ENCODE measurements around the gene ARHGAP44. TPM values are rescaled to one million over a fixed set of nuclear protein-coding genes. Genes with fewer than 3 reads are reported as not detected.

ARHGAP44 gene
- total RNA-seq, 1 donor from 2014 or later: 7.2 TPM

- no peak overlapping the region for H3K27ac Mint-ChIP-seq (ENCODE audit: unreplicated experiment)
- peaks cover 6% of the 10 kb centered on the region for H3K27me3 Mint-ChIP-seq (ENCODE audit: unreplicated experiment)
- no peaks in the 10 kb centered on the region for H3K36me3 Mint-ChIP-seq (ENCODE audit: unreplicated experiment)
- no peaks in the 10 kb centered on the region for H3K4me1 Mint-ChIP-seq (ENCODE audit: unreplicated experiment)
- DNase-seq (ENCODE audit: extremely low spot score, unreplicated experiment): no peak
- TF ChIP-seq CTCF (IDR thresholded peaks at IDR 0.05): no peak
- H3K4me3 Mint-ChIP-seq (ENCODE audit: unreplicated experiment): no peak overlapping the region
- H3K9me3 Mint-ChIP-seq (ENCODE audit: unreplicated experiment): no peaks in the 10 kb centered on the region
Observed at GRCh38 chr17:12965988-12966387, 176.7 kb downstream of the ARHGAP44 start.

- Mint-ChIP-seq H3K9me3 (ENCODE audit: unreplicated experiment) (no peaks in the 10 kb centered on the region), H3K27ac (ENCODE audit: unreplicated experiment) (no peak overlapping the region), H3K27me3 (ENCODE audit: unreplicated experiment) (peaks cover 6% of the 10 kb centered on the region), H3K4me1 (ENCODE audit: unreplicated experiment) (no peaks in the 10 kb centered on the region), H3K36me3 (ENCODE audit: unreplicated experiment) (no peaks in the 10 kb centered on the region), H3K4me3 (ENCODE audit: unreplicated experiment) (no peak overlapping the region)
- TF ChIP-seq CTCF (IDR thresholded peaks at IDR 0.05): no peak
- no peak for DNase-seq (ENCODE audit: extremely low spot score, unreplicated experiment)
Observed at GRCh38 chr17:12966413-12966812, 177.1 kb downstream of the ARHGAP44 start.

- Mint-ChIP-seq H3K4me3 (ENCODE audit: unreplicated experiment) (no peak overlapping the region), H3K27ac (ENCODE audit: unreplicated experiment) (no peak overlapping the region), H3K9me3 (ENCODE audit: unreplicated experiment) (no peaks in the 10 kb centered on the region), H3K36me3 (ENCODE audit: unreplicated experiment) (no peaks in the 10 kb centered on the region), H3K27me3 (ENCODE audit: unreplicated experiment) (peaks cover 6% of the 10 kb centered on the region), H3K4me1 (ENCODE audit: unreplicated experiment) (no peaks in the 10 kb centered on the region)
- no peak for DNase-seq (ENCODE audit: extremely low spot score, unreplicated experiment)
- TF ChIP-seq CTCF (IDR thresholded peaks at IDR 0.05): no peak
Observed at GRCh38 chr17:12967962-12968361, 178.7 kb downstream of the ARHGAP44 start.

GRCh38 chr17:12973496-12974004 is 184.3 kb downstream of the ARHGAP44 start:
- H3K4me1 Mint-ChIP-seq (ENCODE audit: unreplicated experiment): peaks cover 11% of the 10 kb centered on the region
- DNase-seq (ENCODE audit: extremely low spot score, unreplicated experiment): no peak
- no peaks in the 10 kb centered on the region for H3K9me3 Mint-ChIP-seq (ENCODE audit: unreplicated experiment)
- no peaks in the 10 kb centered on the region for H3K36me3 Mint-ChIP-seq (ENCODE audit: unreplicated experiment)
- H3K27me3 Mint-ChIP-seq (ENCODE audit: unreplicated experiment): peaks cover 6% of the 10 kb centered on the region
- H3K27ac Mint-ChIP-seq (ENCODE audit: unreplicated experiment): no peak overlapping the region
- H3K4me3 Mint-ChIP-seq (ENCODE audit: unreplicated experiment): peak overlapping the region; percentile 45
- no peak for TF ChIP-seq CTCF (IDR thresholded peaks at IDR 0.05)

- Mint-ChIP-seq H3K27ac (ENCODE audit: unreplicated experiment) (no peak overlapping the region), H3K36me3 (ENCODE audit: unreplicated experiment) (no peaks in the 10 kb centered on the region), H3K4me3 (ENCODE audit: unreplicated experiment) (peak overlapping the region; percentile 60), H3K9me3 (ENCODE audit: unreplicated experiment) (no peaks in the 10 kb centered on the region), H3K4me1 (ENCODE audit: unreplicated experiment) (peaks cover 11% of the 10 kb centered on the region), H3K27me3 (ENCODE audit: unreplicated experiment) (peaks cover 6% of the 10 kb centered on the region)
- no peak for TF ChIP-seq CTCF (IDR thresholded peaks at IDR 0.05)
- no peak for DNase-seq (ENCODE audit: extremely low spot score, unreplicated experiment)
Observed at GRCh38 chr17:12974005-12974531, 184.8 kb downstream of the ARHGAP44 start.
